H1 (cell line): ENCODE measurements around the gene LTBP1.

Experiments
- CBX5 ChIP-seq: fragments of 300-800, 300-1000 bp; sonication (generic); IDR thresholded peaks from 2 replicates; pipeline ENCODE4 v1.7.1; 2016; ENCODE audit warnings: antibody characterized with exemption, low read length, low read depth
- GABPA ChIP-seq: IDR thresholded peaks from 2 replicates; pipeline ENCODE4 v1.6.1; 2011; ENCODE audit warnings: mild to moderate bottlenecking, low read length, moderate library complexity, borderline replicate concordance; ENCODE audit not compliant: insufficient read depth
- JUN ChIP-seq: IDR thresholded peaks from 2 replicates; pipeline ENCODE4 v1.6.1; 2011; ENCODE audit warnings: low read depth, mild to moderate bottlenecking, improper control_type of control experiment, low read length
- POLR2A ChIP-seq, 2 experiments: IDR thresholded peaks; 1 replicate in 1 of 2; 2 replicates in 1 of 2; pipeline ENCODE4 v1.6.1; 2011; ENCODE audit warnings: low read depth in 2 of 2, low read length in 2 of 2, mild to moderate bottlenecking in 2 of 2; ENCODE audit errors: control extremely low read depth in 1 of 2
- POLR2AphosphoS5 ChIP-seq: IDR thresholded peaks from 2 replicates; pipeline ENCODE4 v1.6.1; 2011; ENCODE audit warnings: low read depth, low read length
- SAP30 ChIP-seq: fragments of 300-600 bp; sonication (generic); IDR thresholded peaks from 2 replicates; pipeline ENCODE4 v1.7.1; 2012; ENCODE audit warnings: low read length, moderate library complexity, mild to moderate bottlenecking, inconsistent platforms; ENCODE audit not compliant: insufficient read depth, insufficient replicate concordance
- TBP ChIP-seq: IDR thresholded peaks from 2 replicates; pipeline ENCODE4 v1.6.1; 2011; ENCODE audit warnings: low read depth, low read length, improper control_type of control experiment
- YY1 ChIP-seq: IDR thresholded peaks from 2 replicates; pipeline ENCODE4 v1.6.1; 2011; ENCODE audit warnings: low read depth, mild to moderate bottlenecking, low read length
- TF ChIP-seq, protein P1 (sequence below): IDR thresholded peaks from 2 replicates; pipeline ENCODE4 v1.6.1; 2012; ENCODE audit warnings: inconsistent platforms
- TF ChIP-seq, protein P2 (sequence below), 3 experiments: IDR thresholded peaks; 1 replicate in 2 of 3; 2 replicates in 1 of 3; pipeline versions ENCODE4 v1.5.1 to v1.6.1; 2011; ENCODE audit warnings: low read length in 3 of 3, mild to moderate bottlenecking in 3 of 3, inconsistent platforms in 2 of 3, low read depth in 1 of 3, moderate library complexity in 1 of 3; ENCODE audit not compliant: insufficient read depth in 1 of 3; ENCODE audit errors: control extremely low read depth in 1 of 3

DNA sequence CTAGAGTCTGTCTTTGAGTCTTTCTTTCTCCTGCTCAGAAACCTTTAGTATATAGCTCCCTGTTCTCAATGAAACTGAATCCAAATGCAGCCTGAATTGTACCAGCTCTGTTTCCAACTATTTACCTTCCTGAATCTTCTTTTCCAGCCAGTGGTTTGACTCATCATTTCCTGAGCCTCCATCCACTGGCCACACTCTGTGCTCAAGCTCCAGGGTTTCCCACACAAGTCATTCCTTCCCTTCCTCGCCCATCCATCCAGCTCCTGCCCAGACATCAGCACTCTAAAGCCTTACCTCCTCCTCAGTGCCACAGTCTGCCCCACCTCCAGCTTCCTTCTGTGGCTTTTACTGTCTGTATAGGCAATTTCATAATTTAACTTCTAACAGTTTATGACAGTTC is 296.1 kb downstream of the LTBP1 start:
- no peak for TF ChIP-seq SAP30
- TF ChIP-seq CBX5: no peak
- no peak for TF ChIP-seq TBP
- no peak for TF ChIP-seq YY1
- TF ChIP-seq, protein P1, sequence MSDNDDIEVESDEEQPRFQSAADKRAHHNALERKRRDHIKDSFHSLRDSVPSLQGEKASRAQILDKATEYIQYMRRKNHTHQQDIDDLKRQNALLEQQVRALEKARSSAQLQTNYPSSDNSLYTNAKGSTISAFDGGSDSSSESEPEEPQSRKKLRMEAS: no peak
- no peak for TF ChIP-seq GABPA
- TF ChIP-seq, protein P2, sequence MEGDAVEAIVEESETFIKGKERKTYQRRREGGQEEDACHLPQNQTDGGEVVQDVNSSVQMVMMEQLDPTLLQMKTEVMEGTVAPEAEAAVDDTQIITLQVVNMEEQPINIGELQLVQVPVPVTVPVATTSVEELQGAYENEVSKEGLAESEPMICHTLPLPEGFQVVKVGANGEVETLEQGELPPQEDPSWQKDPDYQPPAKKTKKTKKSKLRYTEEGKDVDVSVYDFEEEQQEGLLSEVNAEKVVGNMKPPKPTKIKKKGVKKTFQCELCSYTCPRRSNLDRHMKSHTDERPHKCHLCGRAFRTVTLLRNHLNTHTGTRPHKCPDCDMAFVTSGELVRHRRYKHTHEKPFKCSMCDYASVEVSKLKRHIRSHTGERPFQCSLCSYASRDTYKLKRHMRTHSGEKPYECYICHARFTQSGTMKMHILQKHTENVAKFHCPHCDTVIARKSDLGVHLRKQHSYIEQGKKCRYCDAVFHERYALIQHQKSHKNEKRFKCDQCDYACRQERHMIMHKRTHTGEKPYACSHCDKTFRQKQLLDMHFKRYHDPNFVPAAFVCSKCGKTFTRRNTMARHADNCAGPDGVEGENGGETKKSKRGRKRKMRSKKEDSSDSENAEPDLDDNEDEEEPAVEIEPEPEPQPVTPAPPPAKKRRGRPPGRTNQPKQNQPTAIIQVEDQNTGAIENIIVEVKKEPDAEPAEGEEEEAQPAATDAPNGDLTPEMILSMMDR (IDR thresholded peaks at IDR 0.05; ENCODE audit: control extremely low read depth in 1 of 3, insufficient read depth in 1 of 3, low read depth in 1 of 3, low read length in 3 of 3): no peak
- no peak for TF ChIP-seq POLR2AphosphoS5
- no peak for TF ChIP-seq POLR2A (IDR thresholded peaks at IDR 0.05; ENCODE audit: control extremely low read depth in 1 of 2, low read depth in 2 of 2, low read length in 2 of 2)
- TF ChIP-seq JUN: no peak
